B cell (primary cell): Measurements from ENCODE around the gene KHNYN.

Experiments
- CTCF ChIP-seq: fragments of 200-600 bp; IDR thresholded peaks from one replicate; pipeline ENCODE4 v1.8.0; 2022; ENCODE audit warnings: antibody characterized with exemption, mild to moderate bottlenecking
- EZH2 ChIP-seq: IDR thresholded peaks from 2 replicates; pipeline ENCODE4 v1.6.1; 2012; ENCODE audit warnings: borderline replicate concordance, low read depth, mild to moderate bottlenecking, moderate library complexity, low read length; ENCODE audit not compliant: insufficient read depth, poor library complexity, severe bottlenecking

GRCh38 chr14:24473211-24473610, 43.5 kb downstream of the KHNYN start:
- TF ChIP-seq CTCF (no peak), EZH2 (no peak)
